Brain microvascular endothelial cell (primary cell): ENCODE data around the gene SAMMSON.

Experiments used
- DNase-seq: peaks from one replicate; pipeline ENCODE4 v3.0.0-alpha.2; 2020
- H3K27ac ChIP-seq: fragments of 250-450 bp; sonication (Bioruptor Pico); 2 replicates; pipeline ENCODE4 v1.5.1; 2020; ENCODE audit warnings: mild to moderate bottlenecking, moderate library complexity
- H3K27me3 ChIP-seq: fragments of 250-450 bp; sonication (Bioruptor Pico); replicated peaks from 2 replicates; pipeline ENCODE4 v1.5.1; 2020; ENCODE audit warnings: mild to moderate bottlenecking
- H3K36me3 ChIP-seq: fragments of 250-450 bp; sonication (Bioruptor Pico); replicated peaks from 2 replicates; pipeline ENCODE4 v1.5.1; 2020; ENCODE audit warnings: mild to moderate bottlenecking
- H3K4me3 ChIP-seq: 2 replicates; pipeline ENCODE4 v1.5.1; 2011; ENCODE audit warnings: low read depth, mild to moderate bottlenecking, control low read depth, low read length, moderate library complexity
- in situ Hi-C: cut with HindIII; loops from 2 replicates; pipeline ENCODE4 v1.10.0; 2017; ENCODE audit warnings: low sequenced_read_pairs, low pct_ligation_motif_present
- TF ChIP-seq, protein P1 (sequence below): IDR thresholded peaks from 2 replicates; pipeline ENCODE4 v1.5.1; 2011; ENCODE audit warnings: low read depth, mild to moderate bottlenecking, moderate library complexity, low read length, control low read depth, inconsistent platforms; ENCODE audit errors: missing control alignments

The SAMMSON gene

DNA sequence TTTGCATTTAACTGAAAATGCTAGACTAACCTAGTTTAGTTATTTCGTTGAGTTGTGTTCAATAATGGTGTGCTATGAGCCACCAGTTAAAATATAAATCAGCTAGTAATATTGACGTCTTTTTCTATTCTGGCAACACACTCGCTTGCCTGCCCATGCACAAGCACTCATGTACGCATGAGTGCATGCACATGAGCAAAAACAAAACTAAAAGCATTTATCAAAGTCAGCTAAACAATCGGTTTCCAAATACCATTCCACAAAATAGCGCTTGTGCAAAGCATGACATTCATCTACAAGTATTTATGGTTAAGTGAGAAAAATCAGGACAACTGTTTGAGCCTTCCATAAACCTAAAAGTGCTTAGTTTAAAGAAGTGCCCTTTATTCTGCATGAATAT lies 13.1 kb upstream of the SAMMSON start:
- Histone ChIP-seq H3K27ac (no peak overlapping the region), H3K27me3 (no peaks in the 10 kb centered on the region), H3K4me3 (no peak overlapping the region), H3K36me3 (no peaks in the 10 kb centered on the region)
- in situ Hi-C loops: no loop called here
- DNase-seq: no peak
- TF ChIP-seq, protein P1, sequence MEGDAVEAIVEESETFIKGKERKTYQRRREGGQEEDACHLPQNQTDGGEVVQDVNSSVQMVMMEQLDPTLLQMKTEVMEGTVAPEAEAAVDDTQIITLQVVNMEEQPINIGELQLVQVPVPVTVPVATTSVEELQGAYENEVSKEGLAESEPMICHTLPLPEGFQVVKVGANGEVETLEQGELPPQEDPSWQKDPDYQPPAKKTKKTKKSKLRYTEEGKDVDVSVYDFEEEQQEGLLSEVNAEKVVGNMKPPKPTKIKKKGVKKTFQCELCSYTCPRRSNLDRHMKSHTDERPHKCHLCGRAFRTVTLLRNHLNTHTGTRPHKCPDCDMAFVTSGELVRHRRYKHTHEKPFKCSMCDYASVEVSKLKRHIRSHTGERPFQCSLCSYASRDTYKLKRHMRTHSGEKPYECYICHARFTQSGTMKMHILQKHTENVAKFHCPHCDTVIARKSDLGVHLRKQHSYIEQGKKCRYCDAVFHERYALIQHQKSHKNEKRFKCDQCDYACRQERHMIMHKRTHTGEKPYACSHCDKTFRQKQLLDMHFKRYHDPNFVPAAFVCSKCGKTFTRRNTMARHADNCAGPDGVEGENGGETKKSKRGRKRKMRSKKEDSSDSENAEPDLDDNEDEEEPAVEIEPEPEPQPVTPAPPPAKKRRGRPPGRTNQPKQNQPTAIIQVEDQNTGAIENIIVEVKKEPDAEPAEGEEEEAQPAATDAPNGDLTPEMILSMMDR: no peak

DNA sequence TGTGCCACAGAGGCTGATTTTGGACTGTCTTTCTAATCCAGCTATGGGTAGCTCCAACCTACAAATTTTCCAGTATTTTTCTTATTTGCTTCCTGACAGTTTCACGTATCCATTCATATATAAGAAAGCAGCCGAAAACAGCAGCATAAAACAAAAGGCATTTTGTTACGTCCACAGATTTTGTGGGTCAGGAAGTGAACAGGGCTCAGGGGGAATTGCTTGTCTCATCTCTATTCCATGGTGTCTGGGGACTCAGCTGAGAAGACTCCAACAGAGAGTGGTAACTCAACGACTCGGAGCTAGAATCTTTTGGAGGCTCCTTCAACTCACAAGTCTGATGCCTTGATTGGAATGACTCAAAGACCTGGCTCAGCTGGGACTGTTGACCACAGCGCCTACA lies 11.7 kb upstream of the SAMMSON start:
- Histone ChIP-seq H3K36me3 (no peaks in the 10 kb centered on the region), H3K27ac (no peak overlapping the region), H3K27me3 (no peaks in the 10 kb centered on the region), H3K4me3 (no peak overlapping the region)
- DNase-seq: no peak
- in situ Hi-C loops: no loop called here
- TF ChIP-seq, protein P1: no peak

DNA sequence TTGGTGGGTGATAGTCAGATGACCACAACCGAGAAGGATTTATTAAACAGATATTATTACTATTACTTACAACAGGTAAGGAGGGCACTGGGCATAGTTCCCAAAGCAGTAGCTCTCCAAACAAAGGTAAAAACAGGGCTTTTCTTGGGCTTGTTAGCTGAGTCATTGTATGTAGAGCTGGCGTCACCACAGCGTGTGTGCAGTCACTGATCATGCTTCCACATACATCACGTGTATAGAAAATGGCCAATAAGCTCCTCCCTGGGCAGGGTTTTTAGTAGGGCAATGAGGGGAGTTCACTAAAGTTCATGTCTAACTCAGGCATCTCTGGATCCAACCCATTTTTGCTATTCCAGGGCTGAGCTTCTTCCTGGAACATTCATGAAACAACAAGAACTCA lies 5.8 kb upstream of the SAMMSON start:
- no peaks in the 10 kb centered on the region for H3K27me3 ChIP-seq
- TF ChIP-seq, protein P1: no peak
- H3K27ac ChIP-seq: no peak overlapping the region
- DNase-seq: no peak
- in situ Hi-C loops: no loop called here
- H3K36me3 ChIP-seq: no peaks in the 10 kb centered on the region
- no peak overlapping the region for H3K4me3 ChIP-seq

DNA sequence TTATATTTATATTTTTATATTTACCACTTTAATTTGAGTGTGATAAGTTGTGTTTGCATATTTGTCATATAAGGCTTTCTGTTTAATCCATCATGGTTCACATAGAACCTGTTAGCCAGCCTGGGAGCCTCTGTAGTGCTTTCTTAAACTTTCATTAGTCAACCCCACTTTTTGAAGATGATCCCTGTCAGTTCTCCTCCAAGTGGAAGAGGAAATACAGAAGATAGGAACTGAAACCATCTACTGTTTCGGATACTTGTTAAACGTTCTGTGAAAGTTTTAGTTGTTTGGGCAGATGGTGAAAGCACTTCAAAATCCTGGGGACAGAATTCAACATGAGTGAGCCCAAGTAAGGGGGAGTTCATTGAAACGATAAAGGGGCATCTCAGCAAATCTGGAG lies 4.6 kb upstream of the SAMMSON start:
- H3K4me3 ChIP-seq: no peak overlapping the region
- TF ChIP-seq, protein P1: no peak
- DNase-seq: no peak
- in situ Hi-C loops: no loop called here
- no peaks in the 10 kb centered on the region for H3K36me3 ChIP-seq
- H3K27ac ChIP-seq: no peak overlapping the region
- no peaks in the 10 kb centered on the region for H3K27me3 ChIP-seq

DNA sequence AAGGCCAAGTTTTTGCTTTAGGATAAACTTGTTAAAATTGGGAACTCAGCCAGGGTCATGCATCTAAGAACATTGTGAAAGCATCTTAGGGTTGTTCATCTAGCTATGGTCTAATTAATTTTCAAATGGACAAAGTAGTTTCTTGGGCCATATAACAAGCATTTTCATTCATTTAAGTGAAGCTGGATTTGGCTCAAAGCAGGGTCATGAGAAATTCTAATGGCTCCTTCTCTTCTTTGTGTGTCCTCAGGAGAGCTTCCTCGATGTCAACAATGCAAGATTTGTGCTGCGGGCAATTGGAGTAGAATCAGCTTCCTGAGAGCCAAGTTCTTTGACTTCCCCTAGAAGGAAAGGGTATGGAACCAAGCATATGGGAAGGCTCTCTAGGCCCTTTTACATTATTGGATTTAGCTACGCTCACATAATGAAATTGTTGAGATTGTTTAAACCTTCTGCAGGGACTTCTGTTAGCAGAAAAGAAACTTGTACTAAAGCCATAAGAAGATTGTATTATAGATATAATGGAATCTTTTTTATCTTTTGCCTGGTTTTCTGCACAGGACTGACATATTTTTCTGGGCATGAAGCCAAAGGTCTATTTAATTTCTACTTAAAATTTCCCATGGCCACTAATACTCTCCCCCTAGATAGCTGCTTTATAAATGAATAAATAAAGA lies 1.8 kb upstream of the SAMMSON start:
- H3K27ac ChIP-seq: no peak overlapping the region
- TF ChIP-seq, protein P1: no peak
- H3K36me3 ChIP-seq: no peaks in the 10 kb centered on the region
- in situ Hi-C loops: no loop called here
- no peak overlapping the region for H3K4me3 ChIP-seq
- DNase-seq: no peak
- no peaks in the 10 kb centered on the region for H3K27me3 ChIP-seq

DNA sequence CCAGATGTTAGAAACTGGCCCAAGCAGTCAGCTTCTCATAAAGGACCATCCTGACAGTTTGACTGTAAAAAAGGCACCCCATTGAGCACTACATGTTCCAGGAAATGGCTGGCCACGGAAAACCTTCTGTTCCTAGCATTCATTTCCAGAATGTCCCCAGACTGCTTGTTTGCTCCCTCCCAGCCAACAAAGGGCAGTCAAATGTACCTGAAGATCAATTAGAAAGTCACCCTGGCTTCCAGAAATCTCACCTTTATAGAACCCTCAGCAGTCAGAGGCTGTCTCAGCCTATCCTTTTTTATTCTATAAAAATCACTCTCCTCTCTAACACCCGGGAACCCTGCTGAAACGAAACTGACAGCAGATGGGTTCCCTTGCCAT lies 784 bp upstream of the SAMMSON start:
- Histone ChIP-seq H3K27me3 (no peaks in the 10 kb centered on the region), H3K4me3 (peak overlapping the region; percentile 42), H3K27ac (peak overlapping the region; percentile 67), H3K36me3 (no peaks in the 10 kb centered on the region)
- DNase-seq: no peak
- in situ Hi-C loops: no loop called here
- TF ChIP-seq, protein P1: no peak
